PC-3 (cell line): ENCODE results near the gene B2M. TPM values are rescaled to one million over a fixed set of nuclear protein-coding genes. Genes with fewer than 3 reads are reported as not detected.

Experiments
- ATAC-seq: fragments of 200-7000 bp; cut with Tn5 transposase; 2 replicates; pipeline ENCODE4 v1.9.1; 2020; ENCODE audit warnings: mild to moderate bottlenecking, moderate library complexity
- Bru-seq: library from RNA; stranded (reverse); fragments of 400-500 nt; gene quantifications from one replicate; lab custom pipeline; 2021; lab: Mats Ljungman, UMichigan
- BruChase-seq, 2 experiments: library from RNA; stranded (reverse); fragments of 400-500 nt; gene quantifications; one replicate each; lab custom pipeline; 2021; lab: Mats Ljungman, UMichigan
- BruUV-seq: library from RNA; stranded (reverse); fragments of 400-500 nt; replicated peaks from 2 replicates; lab custom pipeline; 2021; lab: Mats Ljungman, UMichigan
- CTCF ChIA-PET: fragments of 300-600 bp; sonication (Branson Sonifier 250); formaldehyde crosslinking; loops from one replicate; lab custom pipeline; 2022; ENCODE audit warnings: antibody characterized with exemption; lab: Charles Lee
- POLR2A ChIA-PET: fragments of 300-600 bp; sonication (Branson Sonifier 250); formaldehyde crosslinking; loops from one replicate; lab custom pipeline; 2022; ENCODE audit warnings: antibody characterized with exemption; ENCODE audit not compliant: unreplicated experiment; lab: Charles Lee
- DNase-seq: peaks from one replicate; pipeline ENCODE4 v3.0.0-alpha.2; 2015
- H2AFZ ChIP-seq: fragments of 300-600 bp; sonication (generic); 2 replicates; pipeline ENCODE4 v1.6.0; 2016; ENCODE audit warnings: antibody characterized with exemption, low read length
- H3F3A ChIP-seq: fragments of 300-600 bp; sonication (generic); one replicate; pipeline ENCODE4 v1.6.0; 2017; ENCODE audit warnings: antibody characterized with exemption, low read length, control low read depth, mild to moderate bottlenecking; ENCODE audit not compliant: unreplicated experiment
- H3K27ac ChIP-seq: fragments of 300-600 bp; sonication (generic); 2 replicates; pipeline ENCODE4 v1.5.1; 2016; ENCODE audit warnings: mild to moderate bottlenecking, low read length
- H3K27me3 ChIP-seq: fragments of 300-600 bp; sonication (generic); 2 replicates; pipeline ENCODE4 v1.6.1; 2016; ENCODE audit warnings: low read length, mixed read lengths
- H3K36me3 ChIP-seq: fragments of 300-600 bp; sonication (generic); 2 replicates; pipeline ENCODE4 v1.6.1; 2016; ENCODE audit warnings: low read depth, mixed run types, low read length, mixed read lengths
- H3K4me1 ChIP-seq: fragments of 300-600 bp; sonication (generic); 2 replicates; pipeline ENCODE4 v1.5.1; 2016; ENCODE audit warnings: low read length; ENCODE audit not compliant: insufficient read depth
- H3K4me2 ChIP-seq: fragments of 300-600 bp; sonication (generic); 2 replicates; pipeline ENCODE4 v1.6.0; 2016; ENCODE audit warnings: low read length
- H3K4me3 ChIP-seq: fragments of 300-600 bp; sonication (generic); 2 replicates; pipeline ENCODE4 v1.5.1; 2016; ENCODE audit warnings: mild to moderate bottlenecking, low read length, mixed read lengths
- H3K79me2 ChIP-seq: fragments of 300-600 bp; sonication (generic); 2 replicates; pipeline ENCODE4 v1.6.1; 2017; ENCODE audit warnings: low read length, mixed read lengths
- H3K9ac ChIP-seq: fragments of 300-600 bp; sonication (generic); 2 replicates; pipeline ENCODE4 v1.6.0; 2016; ENCODE audit warnings: mild to moderate bottlenecking, low read length
- H3K9me2 ChIP-seq: fragments of 300-600 bp; sonication (generic); replicated peaks from 2 replicates; pipeline ENCODE4 v1.6.1; 2016; ENCODE audit warnings: mixed run types, low read length, mixed read lengths
- H3K9me3 ChIP-seq: fragments of 300-600 bp; sonication (generic); 2 replicates; pipeline ENCODE4 v1.6.1; 2016; ENCODE audit warnings: low read length, mixed read lengths
- H4K20me1 ChIP-seq: fragments of 300-600 bp; sonication (generic); 2 replicates; pipeline ENCODE4 v1.6.1; 2016; ENCODE audit warnings: low read length, mixed read lengths
- EZH2 ChIP-seq: fragments of 300-600 bp; sonication (generic); IDR thresholded peaks from one replicate; pipeline ENCODE4 v1.6.1; 2017; ENCODE audit warnings: antibody characterized with exemption, mild to moderate bottlenecking, low read length; ENCODE audit not compliant: unreplicated experiment
- EZH2phosphoT487 ChIP-seq: fragments of 300-600 bp; sonication (generic); IDR thresholded peaks from 2 replicates; pipeline ENCODE4 v1.6.1; 2018; ENCODE audit warnings: mild to moderate bottlenecking, antibody characterized with exemption, low read length, borderline replicate concordance
- intact Hi-C: fragments of 100-400 bp; cut with micrococcal nuclease; formaldehyde crosslinking; loops from 2 replicates; pipeline ENCODE4 v1.9.0; 2023
- long read RNA-seq: library from polyadenylated mRNA; unstranded; transcript quantifications from one replicate; pipeline ENCODE4 v2.0.0, GENCODE V29; 2021; ENCODE audit not compliant: unreplicated experiment
- total RNA-seq: library from RNA; depleted of rRNA; stranded (reverse); fragments of >200 nt; gene quantifications from 2 replicates; pipeline ENCODE4 v1.2.3, GENCODE V29; 2014; rRNA removed
- TF ChIP-seq, protein P1 (sequence below): fragments of 300-600 bp; sonication (generic); conservative IDR thresholded peaks from 2 replicates; pipeline ENCODE4 v1.5.1; 2017; ENCODE audit warnings: antibody characterized with exemption, low read depth, mild to moderate bottlenecking, low read length

Gene B2M
- 476 and 608 TPM in 2 replicates for total RNA-seq
- Bru-seq, nascent RNA = percentile 97 among the genes with signal in this experiment
- BruChase-seq, experiment 1, labeled RNA remaining after a 6-hour chase = percentile 98 among the genes with signal in this experiment
- BruChase-seq, experiment 2, labeled RNA remaining after a 2-hour chase = percentile 98 among the genes with signal in this experiment
- long read RNA-seq, transcript B2M-208 (3 exons, 1,081 nt) = minor isoform, 12 of 2,103 reads
- long read RNA-seq, transcript B2M-204 (4 exons, 1,705 nt) = major isoform, 1,645 of 2,103 reads
- long read RNA-seq, transcript B2M-214 (1 exons, 2,403 nt) = minor isoform, 10 of 2,103 reads
- long read RNA-seq, transcript B2M-213 (1 exons, 2,329 nt) = minor isoform, 419 of 2,103 reads
- long read RNA-seq, partial matches to known transcripts = 13 of 2,103 reads
- long read RNA-seq, other reads (novel, unspliced or antisense) = 4 of 2,103 reads

DNA sequence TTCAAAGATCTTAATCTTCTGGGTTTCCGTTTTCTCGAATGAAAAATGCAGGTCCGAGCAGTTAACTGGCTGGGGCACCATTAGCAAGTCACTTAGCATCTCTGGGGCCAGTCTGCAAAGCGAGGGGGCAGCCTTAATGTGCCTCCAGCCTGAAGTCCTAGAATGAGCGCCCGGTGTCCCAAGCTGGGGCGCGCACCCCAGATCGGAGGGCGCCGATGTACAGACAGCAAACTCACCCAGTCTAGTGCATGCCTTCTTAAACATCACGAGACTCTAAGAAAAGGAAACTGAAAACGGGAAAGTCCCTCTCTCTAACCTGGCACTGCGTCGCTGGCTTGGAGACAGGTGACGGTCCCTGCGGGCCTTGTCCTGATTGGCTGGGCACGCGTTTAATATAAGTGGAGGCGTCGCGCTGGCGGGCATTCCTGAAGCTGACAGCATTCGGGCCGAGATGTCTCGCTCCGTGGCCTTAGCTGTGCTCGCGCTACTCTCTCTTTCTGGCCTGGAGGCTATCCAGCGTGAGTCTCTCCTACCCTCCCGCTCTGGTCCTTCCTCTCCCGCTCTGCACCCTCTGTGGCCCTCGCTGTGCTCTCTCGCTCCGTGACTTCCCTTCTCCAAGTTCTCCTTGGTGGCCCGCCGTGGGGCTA, at the start of gene B2M, which contains the start of gene PATL2:
Gene B2M (plus strand): TSS at position 422 of the 647 bp plus-strand sequence. CDS start 30 bp downstream, at position 452.
Gene PATL2 (minus strand): TSS at position 228 of the 647 bp plus-strand sequence. CDS start 34,833 bp downstream, outside the sequence.
- H4K20me1 ChIP-seq = peaks cover 6% of the 10 kb centered on the region; the same call in 1 of the 2 replicates
- DNase-seq = peak; percentile 98
- H2AFZ ChIP-seq = peak within 1 kb of the TSS; percentile 91
- peaks cover 21% of the 10 kb centered on the region for H3K4me1 ChIP-seq
- H3K9ac ChIP-seq = peak within 1 kb of the TSS; percentile 85
- no TSS peak for BruUV-seq
- ChIA-PET POLR2A (interaction anchor here (0.6 to 3.5 kb wide), 5 partner anchors 17 to 608 kb away, joined by 3 to 28 read pairs (median 4); partner anchors contain the start of gene SPG11), CTCF (interaction anchor here (0.6 to 1.5 kb wide), 5 partner anchors 15 to 47 kb away, joined by 3 to 8 read pairs (median 4); no protein-coding TSS in a partner anchor)
- TF ChIP-seq EZH2phosphoT487 = no peak
- TF ChIP-seq EZH2 = no peak
- peaks cover 11% of the 10 kb centered on the region for H3K36me3 ChIP-seq
- no peaks in the 10 kb centered on the region for H3F3A ChIP-seq
- peak within 1 kb of the TSS; percentile 44 for H3K27ac ChIP-seq
- peak within 1 kb of the TSS; percentile 90 for H3K4me2 ChIP-seq
- H3K79me2 ChIP-seq = peaks cover 37% of the 10 kb centered on the region
- peak within 1 kb of the TSS; percentile 76 for H3K4me3 ChIP-seq
- H3K27me3 ChIP-seq = no peaks in the 10 kb centered on the region
- H3K9me3 ChIP-seq = no peaks in the 10 kb centered on the region
- intact Hi-C loops = loop anchor here (1.0 kb wide), 1 partner anchor 48 kb away; the partner anchor contains the start of gene SPG11
- H3K9me2 ChIP-seq = no peaks in the 10 kb centered on the region
- ATAC-seq = peak; percentile 88

DNA sequence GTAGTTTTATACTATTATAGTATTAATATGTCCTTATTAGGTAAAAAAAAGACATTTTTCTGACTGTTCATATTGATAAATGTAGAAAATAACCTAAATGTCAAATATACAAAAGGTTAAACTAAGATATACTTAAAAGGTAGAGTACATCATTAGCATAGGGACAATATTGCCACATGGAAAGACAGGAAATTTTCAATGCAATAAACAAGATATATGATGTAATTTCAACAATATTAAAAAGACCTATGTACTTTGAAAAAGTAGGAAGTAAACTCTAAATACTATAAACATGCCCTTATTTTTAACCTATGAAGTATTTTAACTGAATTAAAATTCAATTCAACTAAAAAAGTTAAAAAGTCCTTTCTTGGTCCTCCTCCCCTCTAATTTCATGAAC, 49.7 kb upstream of the B2M start:
- H3K27me3 ChIP-seq = no peaks in the 10 kb centered on the region
- CTCF ChIA-PET = no interaction called here
- H2AFZ ChIP-seq = no peak overlapping the region
- ATAC-seq = no peak
- H3K36me3 ChIP-seq = peaks cover 4% of the 10 kb centered on the region; the same call in 1 of the 2 replicates
- no peaks in the 10 kb centered on the region for H3F3A ChIP-seq
- DNase-seq = no peak
- TF ChIP-seq EZH2phosphoT487 (no peak), EZH2 (no peak)
- TF ChIP-seq, protein P1, sequence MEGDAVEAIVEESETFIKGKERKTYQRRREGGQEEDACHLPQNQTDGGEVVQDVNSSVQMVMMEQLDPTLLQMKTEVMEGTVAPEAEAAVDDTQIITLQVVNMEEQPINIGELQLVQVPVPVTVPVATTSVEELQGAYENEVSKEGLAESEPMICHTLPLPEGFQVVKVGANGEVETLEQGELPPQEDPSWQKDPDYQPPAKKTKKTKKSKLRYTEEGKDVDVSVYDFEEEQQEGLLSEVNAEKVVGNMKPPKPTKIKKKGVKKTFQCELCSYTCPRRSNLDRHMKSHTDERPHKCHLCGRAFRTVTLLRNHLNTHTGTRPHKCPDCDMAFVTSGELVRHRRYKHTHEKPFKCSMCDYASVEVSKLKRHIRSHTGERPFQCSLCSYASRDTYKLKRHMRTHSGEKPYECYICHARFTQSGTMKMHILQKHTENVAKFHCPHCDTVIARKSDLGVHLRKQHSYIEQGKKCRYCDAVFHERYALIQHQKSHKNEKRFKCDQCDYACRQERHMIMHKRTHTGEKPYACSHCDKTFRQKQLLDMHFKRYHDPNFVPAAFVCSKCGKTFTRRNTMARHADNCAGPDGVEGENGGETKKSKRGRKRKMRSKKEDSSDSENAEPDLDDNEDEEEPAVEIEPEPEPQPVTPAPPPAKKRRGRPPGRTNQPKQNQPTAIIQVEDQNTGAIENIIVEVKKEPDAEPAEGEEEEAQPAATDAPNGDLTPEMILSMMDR = no peak
- no peak overlapping the region for H3K27ac ChIP-seq
- peak overlapping the region; percentile 84 for H3K4me3 ChIP-seq
- peaks cover 16% of the 10 kb centered on the region; the same call in 1 of the 2 replicates for H3K4me1 ChIP-seq
- no peaks in the 10 kb centered on the region for H4K20me1 ChIP-seq
- POLR2A ChIA-PET = no interaction called here
- no TSS peak for BruUV-seq
- peak overlapping the region; percentile 94 for H3K4me2 ChIP-seq
- peak overlapping the region; percentile 93; the same call in 1 of the 2 replicates for H3K9ac ChIP-seq
- H3K9me3 ChIP-seq = no peaks in the 10 kb centered on the region
- H3K79me2 ChIP-seq = peaks cover 21% of the 10 kb centered on the region
- no peaks in the 10 kb centered on the region for H3K9me2 ChIP-seq
- intact Hi-C loops = no loop called here
